A673 (cell line): ENCODE measurements around the gene UNC13B. TPM values are rescaled to one million over a fixed set of nuclear protein-coding genes. Genes with fewer than 3 reads are reported as not detected.

Experiments used
- BruUV-seq: library from RNA; stranded (reverse); fragments of 400-500 nt; replicated peaks from 2 replicates; lab custom pipeline; 2021; lab: Mats Ljungman, UMichigan
- CTCF ChIA-PET: fragments of 300-600 bp; sonication (Branson Sonifier 250); formaldehyde crosslinking; loops from one replicate; lab custom pipeline; 2022; ENCODE audit warnings: antibody characterized with exemption; lab: Charles Lee
- POLR2A ChIA-PET: fragments of 300-600 bp; sonication (Branson Sonifier 250); formaldehyde crosslinking; loops from one replicate; lab custom pipeline; 2022; ENCODE audit warnings: antibody characterized with exemption; ENCODE audit not compliant: low non-redundant PET; lab: Charles Lee
- DNase-seq: peaks from one replicate; pipeline ENCODE4 v3.0.0-alpha.2; 2015; ENCODE audit warnings: low spot score
- H3K27ac ChIP-seq: fragments of 200-600 bp; sonication (generic); 2 replicates; pipeline ENCODE4 v1.5.1; 2016; ENCODE audit warnings: mixed run types, low read depth, mild to moderate bottlenecking, mixed read lengths, antibody characterized with exemption, low read length; ENCODE audit not compliant: poor library complexity, severe bottlenecking
- H3K27me3 ChIP-seq: fragments of 200-600 bp; sonication (generic); replicated peaks from 2 replicates; pipeline ENCODE4 v1.6.1; 2017; ENCODE audit warnings: mixed run types, low read depth, mild to moderate bottlenecking, mixed read lengths, antibody characterized with exemption, low read length; ENCODE audit not compliant: insufficient read depth, poor library complexity
- H3K36me3 ChIP-seq: fragments of 200-600 bp; sonication (generic); 2 replicates; pipeline ENCODE4 v1.6.1; 2016; ENCODE audit warnings: mixed run types, mild to moderate bottlenecking, mixed read lengths, antibody characterized with exemption, low read length; ENCODE audit not compliant: insufficient read depth, poor library complexity, severe bottlenecking
- H3K4me1 ChIP-seq: fragments of 200-600 bp; sonication (generic); 2 replicates; pipeline ENCODE4 v1.6.1; 2017; ENCODE audit warnings: mixed run types, mild to moderate bottlenecking, mixed read lengths, antibody characterized with exemption, low read length; ENCODE audit not compliant: insufficient read depth, poor library complexity, severe bottlenecking
- H3K4me3 ChIP-seq: fragments of 200-600 bp; sonication (generic); 2 replicates; pipeline ENCODE4 v1.5.1; 2016; ENCODE audit warnings: low read depth, mixed run types, mild to moderate bottlenecking, mixed read lengths, low read length; ENCODE audit not compliant: poor library complexity, severe bottlenecking
- H3K9me3 ChIP-seq: fragments of 200-600 bp; sonication (generic); 2 replicates; pipeline ENCODE4 v1.6.1; 2016; ENCODE audit warnings: mixed run types, low read depth, mild to moderate bottlenecking, mixed read lengths, antibody characterized with exemption, low read length; ENCODE audit not compliant: poor library complexity, severe bottlenecking
- EZH2 ChIP-seq: fragments of 200-600 bp; sonication (generic); IDR thresholded peaks from 2 replicates; pipeline ENCODE4 v1.6.1; 2017; ENCODE audit warnings: borderline replicate concordance, low read depth, mild to moderate bottlenecking, mixed read lengths, antibody characterized with exemption, low read length; ENCODE audit not compliant: poor library complexity, severe bottlenecking
- intact Hi-C: fragments of 100-400 bp; cut with micrococcal nuclease; formaldehyde crosslinking; loops from one replicate; pipeline ENCODE4 v1.10.0; 2022; ENCODE audit not compliant: unreplicated experiment
- total RNA-seq: library from RNA; stranded (reverse); gene quantifications from 2 replicates; pipeline ENCODE4 v1.2.3, GENCODE V29; 2021
- TF ChIP-seq, protein P1 (sequence below): fragments of 300-800, 200-600 bp; sonication (generic); conservative IDR thresholded peaks from 2 replicates; pipeline ENCODE4 v1.5.1; 2017; ENCODE audit warnings: low read depth, mild to moderate bottlenecking, antibody characterized with exemption, low read length, moderate library complexity, mixed read lengths

UNC13B gene
- total RNA-seq, 1 experiment from 2014 or later = 19.8 TPM

DNA sequence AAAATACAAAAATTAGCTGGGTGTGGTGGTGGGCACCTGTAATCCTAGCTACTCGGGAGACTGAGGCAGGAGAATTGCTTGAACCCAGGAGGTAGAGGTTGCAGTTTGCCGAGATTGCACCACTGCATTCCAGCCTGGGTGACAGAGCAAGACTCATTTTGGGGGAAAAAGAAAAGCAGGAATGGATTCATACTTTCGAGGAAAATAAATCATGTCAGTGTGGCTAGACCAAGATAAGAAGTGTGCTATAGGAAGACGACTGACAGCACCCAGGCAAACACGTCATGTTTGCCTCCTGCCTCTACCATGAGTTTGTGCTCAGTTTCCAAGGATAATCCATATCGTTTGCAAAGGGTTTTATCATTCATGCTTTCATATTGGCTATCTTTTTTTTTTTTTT lies 26.9 kb upstream of the UNC13B start:
- Histone ChIP-seq H3K9me3 (peaks cover 6% of the 10 kb centered on the region), H3K27me3 (no peaks in the 10 kb centered on the region), H3K36me3 (no peaks in the 10 kb centered on the region), H3K4me1 (no peaks in the 10 kb centered on the region), H3K27ac (no peak overlapping the region), H3K4me3 (no peak overlapping the region)
- DNase-seq = no peak
- TF ChIP-seq, protein P1, sequence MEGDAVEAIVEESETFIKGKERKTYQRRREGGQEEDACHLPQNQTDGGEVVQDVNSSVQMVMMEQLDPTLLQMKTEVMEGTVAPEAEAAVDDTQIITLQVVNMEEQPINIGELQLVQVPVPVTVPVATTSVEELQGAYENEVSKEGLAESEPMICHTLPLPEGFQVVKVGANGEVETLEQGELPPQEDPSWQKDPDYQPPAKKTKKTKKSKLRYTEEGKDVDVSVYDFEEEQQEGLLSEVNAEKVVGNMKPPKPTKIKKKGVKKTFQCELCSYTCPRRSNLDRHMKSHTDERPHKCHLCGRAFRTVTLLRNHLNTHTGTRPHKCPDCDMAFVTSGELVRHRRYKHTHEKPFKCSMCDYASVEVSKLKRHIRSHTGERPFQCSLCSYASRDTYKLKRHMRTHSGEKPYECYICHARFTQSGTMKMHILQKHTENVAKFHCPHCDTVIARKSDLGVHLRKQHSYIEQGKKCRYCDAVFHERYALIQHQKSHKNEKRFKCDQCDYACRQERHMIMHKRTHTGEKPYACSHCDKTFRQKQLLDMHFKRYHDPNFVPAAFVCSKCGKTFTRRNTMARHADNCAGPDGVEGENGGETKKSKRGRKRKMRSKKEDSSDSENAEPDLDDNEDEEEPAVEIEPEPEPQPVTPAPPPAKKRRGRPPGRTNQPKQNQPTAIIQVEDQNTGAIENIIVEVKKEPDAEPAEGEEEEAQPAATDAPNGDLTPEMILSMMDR = no peak
- no peak for TF ChIP-seq EZH2
- no TSS peak for BruUV-seq
- ChIA-PET POLR2A (no interaction called here), CTCF (no interaction called here)
- intact Hi-C loops = no loop called here

GRCh38 chr9:35135988-35136387 lies 25.8 kb upstream of the UNC13B start:
- no peak for DNase-seq
- H3K36me3 ChIP-seq = no peaks in the 10 kb centered on the region
- ChIA-PET CTCF (no interaction called here), POLR2A (no interaction called here)
- no peak overlapping the region for H3K27ac ChIP-seq
- intact Hi-C loops = no loop called here
- BruUV-seq = no TSS peak
- no peaks in the 10 kb centered on the region for H3K4me1 ChIP-seq
- TF ChIP-seq, protein P1 = no peak
- no peak for TF ChIP-seq EZH2
- H3K9me3 ChIP-seq = peaks cover 6% of the 10 kb centered on the region
- H3K4me3 ChIP-seq = no peak overlapping the region
- no peaks in the 10 kb centered on the region for H3K27me3 ChIP-seq

DNA sequence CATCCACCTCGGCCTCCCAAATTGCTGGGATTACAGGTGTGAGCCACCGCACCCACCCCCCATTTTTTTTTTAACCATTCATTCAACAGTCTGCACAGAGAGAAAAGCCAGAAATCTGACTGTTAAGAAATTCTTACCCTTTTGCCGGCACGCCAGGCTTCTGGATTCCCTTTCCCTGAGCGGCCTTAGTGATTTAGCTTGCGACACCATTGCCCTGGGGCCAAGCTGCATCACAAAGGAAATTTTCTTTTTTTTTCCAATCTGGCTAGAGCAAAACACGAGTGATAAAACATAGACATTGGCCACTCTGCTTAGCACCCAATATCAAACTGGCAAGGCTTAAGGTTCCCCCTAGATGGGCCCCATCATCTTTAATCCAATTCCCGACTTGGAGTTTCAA lies 24.9 kb upstream of the UNC13B start:
- Histone ChIP-seq H3K9me3 (peaks cover 4% of the 10 kb centered on the region), H3K27me3 (no peaks in the 10 kb centered on the region), H3K4me3 (no peak overlapping the region), H3K36me3 (no peaks in the 10 kb centered on the region), H3K27ac (no peak overlapping the region), H3K4me1 (no peaks in the 10 kb centered on the region)
- BruUV-seq = no TSS peak
- ChIA-PET CTCF (no interaction called here), POLR2A (no interaction called here)
- no peak for DNase-seq
- TF ChIP-seq, protein P1 = no peak
- no peak for TF ChIP-seq EZH2
- intact Hi-C loops = no loop called here
